ENCODE measurements around the gene SLC5A9. TPM values are rescaled to one million over a fixed set of nuclear protein-coding genes. Genes with fewer than 3 reads are reported as not detected.

Gene SLC5A9
- total RNA-seq, 1 donor from 2014 or later, result not detected

DNA sequence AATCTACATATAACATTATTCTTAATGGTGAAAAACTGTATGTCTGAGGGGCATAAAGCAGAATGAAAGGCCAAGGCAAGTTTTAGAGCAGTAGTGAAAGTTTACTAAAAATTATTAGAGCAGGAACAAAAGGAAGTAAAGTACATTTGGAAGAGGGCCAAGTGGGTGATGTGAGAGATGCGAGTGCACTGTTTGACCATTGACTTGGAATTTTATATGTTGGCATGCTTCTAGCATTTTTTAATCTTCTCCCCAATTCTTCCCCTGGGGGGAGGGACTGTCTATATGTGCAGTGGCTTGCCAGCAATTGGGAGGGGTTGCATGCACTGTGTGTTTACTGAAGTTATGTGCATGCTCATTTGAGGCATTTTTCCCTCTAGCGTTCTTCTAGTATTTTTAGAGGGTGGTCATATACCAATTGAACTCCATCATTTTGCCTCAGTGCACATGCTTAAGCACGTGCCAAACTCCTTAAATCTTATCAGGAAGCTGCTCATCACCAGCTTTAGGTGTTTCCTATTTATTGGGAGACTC is 36.1 kb upstream of the SLC5A9 start:
- POLR2A ChIA-PET, result no interaction called here

DNA sequence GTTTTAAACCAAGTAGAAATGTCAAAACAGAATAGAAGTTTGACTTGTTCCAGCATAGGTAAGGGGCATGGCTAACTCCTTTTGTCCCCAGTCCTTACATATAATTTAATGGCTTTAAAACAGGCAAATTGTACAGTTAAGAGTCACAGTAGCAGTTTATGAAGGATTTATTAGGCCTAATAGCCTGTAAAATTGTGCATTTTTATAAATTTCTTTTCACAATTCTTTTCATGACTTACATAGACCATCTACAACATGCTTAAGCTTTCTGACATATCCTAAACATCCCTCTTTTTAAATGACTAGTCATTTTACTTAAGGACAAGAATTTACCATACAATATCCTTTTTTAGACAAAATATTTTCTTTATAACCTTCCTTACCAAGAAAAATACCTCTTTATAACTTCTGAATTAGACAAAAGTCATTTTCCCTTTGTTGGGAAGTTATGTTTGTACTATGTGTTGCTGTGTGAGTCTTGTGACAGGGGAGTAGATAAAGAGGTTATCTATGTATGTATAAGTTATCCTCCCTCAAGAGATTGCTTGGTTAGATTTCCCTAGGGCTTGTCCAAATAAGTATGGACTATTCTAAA is 34.5 kb upstream of the SLC5A9 start:
- no peak for DNase-seq
- H3K9me3 Mint-ChIP-seq, result no peaks in the 10 kb centered on the region
- H3K27me3 Mint-ChIP-seq, result no peaks in the 10 kb centered on the region
- no peaks in the 10 kb centered on the region for H3K36me3 Mint-ChIP-seq (ENCODE audit: low read depth)
- ATAC-seq (ENCODE audit: low read depth), result no peak
- no peaks in the 10 kb centered on the region for H3K4me1 Mint-ChIP-seq
- no peak overlapping the region for H3K4me3 Mint-ChIP-seq
- CTCF ChIA-PET, result no interaction called here
- no peak overlapping the region for H3K27ac Mint-ChIP-seq
- POLR2A ChIA-PET, result no interaction called here
- TF ChIP-seq, protein P1, sequence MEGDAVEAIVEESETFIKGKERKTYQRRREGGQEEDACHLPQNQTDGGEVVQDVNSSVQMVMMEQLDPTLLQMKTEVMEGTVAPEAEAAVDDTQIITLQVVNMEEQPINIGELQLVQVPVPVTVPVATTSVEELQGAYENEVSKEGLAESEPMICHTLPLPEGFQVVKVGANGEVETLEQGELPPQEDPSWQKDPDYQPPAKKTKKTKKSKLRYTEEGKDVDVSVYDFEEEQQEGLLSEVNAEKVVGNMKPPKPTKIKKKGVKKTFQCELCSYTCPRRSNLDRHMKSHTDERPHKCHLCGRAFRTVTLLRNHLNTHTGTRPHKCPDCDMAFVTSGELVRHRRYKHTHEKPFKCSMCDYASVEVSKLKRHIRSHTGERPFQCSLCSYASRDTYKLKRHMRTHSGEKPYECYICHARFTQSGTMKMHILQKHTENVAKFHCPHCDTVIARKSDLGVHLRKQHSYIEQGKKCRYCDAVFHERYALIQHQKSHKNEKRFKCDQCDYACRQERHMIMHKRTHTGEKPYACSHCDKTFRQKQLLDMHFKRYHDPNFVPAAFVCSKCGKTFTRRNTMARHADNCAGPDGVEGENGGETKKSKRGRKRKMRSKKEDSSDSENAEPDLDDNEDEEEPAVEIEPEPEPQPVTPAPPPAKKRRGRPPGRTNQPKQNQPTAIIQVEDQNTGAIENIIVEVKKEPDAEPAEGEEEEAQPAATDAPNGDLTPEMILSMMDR (IDR thresholded peaks at IDR 0.05), result no peak
- intact Hi-C loops (cut with micrococcal nuclease), result no loop called here

More for the DNA sequence above, 36.1 kb upstream of the SLC5A9 start:
- intact Hi-C loops (cut with micrococcal nuclease), result no loop called here
- Mint-ChIP-seq H3K36me3 (ENCODE audit: low read depth) (no peaks in the 10 kb centered on the region), H3K27me3 (peaks cover 4% of the 10 kb centered on the region), H3K4me1 (peaks cover 4% of the 10 kb centered on the region), H3K27ac (no peak overlapping the region), H3K9me3 (no peaks in the 10 kb centered on the region), H3K4me3 (no peak overlapping the region)
- TF ChIP-seq, protein P1 (IDR thresholded peaks at IDR 0.05), result no peak
- DNase-seq (no peak), ATAC-seq (ENCODE audit: low read depth) (no peak)
- CTCF ChIA-PET, result no interaction called here

DNA sequence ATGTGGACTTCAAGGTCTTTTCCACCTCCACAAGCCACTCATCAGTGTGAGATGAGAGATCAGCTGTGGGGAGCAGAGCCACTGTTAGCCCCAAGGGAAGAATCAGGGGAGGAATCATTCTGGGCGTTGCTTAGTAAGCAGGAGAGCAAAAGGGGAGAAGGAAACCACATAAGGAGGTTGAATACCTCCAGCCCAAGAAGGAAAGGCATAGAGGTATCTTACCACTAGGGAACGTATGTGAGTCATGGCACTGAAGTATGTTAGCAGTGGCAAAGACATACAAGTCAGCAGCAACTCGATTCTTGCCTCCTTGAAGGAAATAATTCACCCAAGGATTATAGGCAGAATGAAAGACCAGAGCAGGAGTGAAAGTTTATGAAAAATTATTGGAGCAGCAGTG is 31.6 kb upstream of the SLC5A9 start:
- ATAC-seq (ENCODE audit: low read depth) (no peak), DNase-seq (no peak)
- H3K9me3 Mint-ChIP-seq, result no peaks in the 10 kb centered on the region
- no peaks in the 10 kb centered on the region for H3K36me3 Mint-ChIP-seq (ENCODE audit: low read depth)
- intact Hi-C loops (cut with micrococcal nuclease), result no loop called here
- no peaks in the 10 kb centered on the region for H3K27me3 Mint-ChIP-seq
- no peak overlapping the region for H3K27ac Mint-ChIP-seq
- CTCF ChIA-PET, result no interaction called here
- no peak overlapping the region for H3K4me3 Mint-ChIP-seq
- H3K4me1 Mint-ChIP-seq, result no peaks in the 10 kb centered on the region
- POLR2A ChIA-PET, result no interaction called here
- TF ChIP-seq, protein P1 (IDR thresholded peaks at IDR 0.05), result no peak

DNA sequence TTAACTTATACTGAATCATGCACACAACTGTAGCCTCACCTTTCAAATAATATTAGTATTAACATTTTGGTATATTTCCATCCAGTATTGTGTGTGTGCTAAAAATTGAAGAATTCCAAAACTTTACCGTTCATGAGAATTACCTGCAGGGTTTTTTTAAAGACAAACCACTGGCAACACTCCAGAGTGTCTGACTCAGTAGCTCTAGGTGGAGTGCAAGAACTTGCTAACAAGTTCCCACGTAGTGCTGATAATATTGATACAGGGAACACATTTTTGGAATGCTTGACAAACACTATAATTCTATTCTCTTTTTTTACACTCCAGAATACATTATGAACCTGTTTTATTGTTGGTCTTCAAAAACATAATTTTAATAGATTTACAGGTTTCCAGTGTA is 27.7 kb upstream of the SLC5A9 start:
- POLR2A ChIA-PET, result no interaction called here

DNA sequence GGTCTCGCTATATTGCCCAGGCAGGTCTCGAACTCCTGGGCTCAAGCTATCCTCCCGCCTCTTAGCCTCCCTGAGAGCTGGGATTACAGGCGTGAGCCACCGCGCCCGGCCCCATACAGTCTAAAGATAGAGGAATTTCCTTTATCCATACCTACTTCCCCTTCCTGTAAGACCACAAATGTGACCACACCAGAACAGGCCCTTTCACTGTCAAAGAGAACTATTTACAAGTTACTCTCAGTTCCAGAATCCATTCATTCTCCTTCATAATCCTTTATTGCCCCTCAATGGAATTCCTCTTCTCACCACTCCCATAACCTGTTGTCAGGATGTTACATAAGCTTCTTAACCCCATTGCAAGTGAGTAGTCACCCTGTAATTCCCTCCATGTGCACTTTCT is 26.3 kb upstream of the SLC5A9 start:
- intact Hi-C loops (cut with micrococcal nuclease), result no loop called here
- no peak for DNase-seq
- peaks cover 4% of the 10 kb centered on the region for H3K27me3 Mint-ChIP-seq
- no peaks in the 10 kb centered on the region for H3K4me1 Mint-ChIP-seq
- TF ChIP-seq, protein P1 (IDR thresholded peaks at IDR 0.05), result no peak
- H3K4me3 Mint-ChIP-seq, result no peak overlapping the region
- no peak overlapping the region for H3K27ac Mint-ChIP-seq
- no peaks in the 10 kb centered on the region for H3K36me3 Mint-ChIP-seq (ENCODE audit: low read depth)
- no peak for ATAC-seq (ENCODE audit: low read depth)
- H3K9me3 Mint-ChIP-seq, result no peaks in the 10 kb centered on the region
- ChIA-PET POLR2A (no interaction called here), CTCF (no interaction called here)

More for the DNA sequence above, 27.7 kb upstream of the SLC5A9 start:
- no peaks in the 10 kb centered on the region for H3K9me3 Mint-ChIP-seq
- CTCF ChIA-PET, result no interaction called here
- H3K4me3 Mint-ChIP-seq, result no peak overlapping the region
- peaks cover 2% of the 10 kb centered on the region for H3K27me3 Mint-ChIP-seq
- ATAC-seq (ENCODE audit: low read depth), result no peak
- TF ChIP-seq, protein P1 (IDR thresholded peaks at IDR 0.05), result no peak
- no peaks in the 10 kb centered on the region for H3K4me1 Mint-ChIP-seq
- H3K36me3 Mint-ChIP-seq (ENCODE audit: low read depth), result no peaks in the 10 kb centered on the region
- H3K27ac Mint-ChIP-seq, result no peak overlapping the region
- intact Hi-C loops (cut with micrococcal nuclease), result no loop called here
- no peak for DNase-seq
